Stimulated activated CD8-positive, alpha-beta memory T cell treated with anti-CD3 and anti-CD28 coated beads, Interleukin-4, amount 100 ng/mL, for 1 hour (primary cell): ENCODE results near the gene AMPH.

Experiments
- DNase-seq, 2 donors: peaks; one replicate each; pipeline ENCODE4 v3.0.0-alpha.2; 2020; ENCODE audit warnings: low read depth in 2 of 2, low spot score in 1 of 2

Gene AMPH

GRCh38 chr7:38545977-38546376 lies 85.2 kb downstream of the AMPH start:
- DNase-seq = no peak

DNA sequence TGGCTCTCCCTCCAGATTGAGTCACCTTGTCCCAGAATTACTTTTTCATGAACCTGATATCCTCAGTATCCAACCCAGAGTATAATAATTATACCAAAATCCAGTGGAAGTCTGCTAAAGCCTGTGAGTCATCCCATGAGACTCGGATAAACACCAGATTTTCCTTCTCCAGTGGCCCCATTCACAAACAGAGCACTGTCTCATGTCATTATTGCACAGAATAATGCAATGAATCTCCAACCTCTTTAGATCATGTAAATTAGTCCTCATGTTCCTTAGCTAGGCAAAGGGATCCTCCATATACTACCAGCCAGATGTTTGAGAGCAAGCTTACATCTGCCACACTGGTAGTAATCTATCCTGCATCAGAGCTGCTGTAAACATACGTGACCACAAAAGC lies 89.0 kb downstream of the AMPH start:
- DNase-seq = no peak

- DNase-seq = no peak
Observed at GRCh38 chr7:38541440-38541839, 89.7 kb downstream of the AMPH start.

- DNase-seq = no peak
Observed at GRCh38 chr7:38539477-38540081, 91.6 kb downstream of the AMPH start.

DNA sequence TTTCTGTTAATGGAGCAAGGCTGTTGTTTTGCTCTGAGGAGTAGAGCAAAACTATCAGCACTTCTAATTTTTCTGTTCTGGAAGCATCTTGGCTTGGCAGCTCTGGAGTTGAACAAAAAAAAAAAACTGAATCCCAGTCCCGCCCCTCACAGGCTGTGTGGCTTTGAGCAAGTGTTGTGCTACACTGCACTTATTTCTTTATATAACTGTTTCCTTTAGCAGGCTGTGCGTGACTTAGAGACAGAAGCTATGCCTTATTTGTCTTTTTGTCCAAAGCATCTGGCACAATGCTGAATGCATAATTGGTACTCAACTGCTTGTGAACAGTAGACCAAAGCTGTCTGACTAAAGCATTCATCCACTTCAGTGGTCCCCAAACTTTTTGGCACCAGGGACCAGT lies 96.1 kb downstream of the AMPH start:
- no peak for DNase-seq

DNA sequence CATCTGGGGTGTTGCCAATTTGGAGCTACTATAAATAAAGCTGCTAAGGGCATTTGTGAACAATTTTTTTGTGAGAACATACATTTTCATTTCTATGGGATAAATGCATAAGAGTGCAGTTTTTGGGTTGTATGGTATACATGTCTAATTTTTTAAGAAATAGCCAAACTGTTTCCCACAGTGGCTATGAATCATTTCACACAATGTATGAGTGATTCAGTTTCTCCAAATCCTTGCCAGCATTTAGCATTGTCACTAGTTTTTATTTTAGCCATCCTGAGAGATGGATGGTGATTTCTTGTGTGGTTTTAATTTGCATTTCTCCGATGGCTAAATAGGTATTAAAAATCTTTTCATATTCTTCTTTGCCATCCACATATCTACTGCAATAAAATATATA lies 105.3 kb downstream of the AMPH start:
- DNase-seq = no peak

DNA sequence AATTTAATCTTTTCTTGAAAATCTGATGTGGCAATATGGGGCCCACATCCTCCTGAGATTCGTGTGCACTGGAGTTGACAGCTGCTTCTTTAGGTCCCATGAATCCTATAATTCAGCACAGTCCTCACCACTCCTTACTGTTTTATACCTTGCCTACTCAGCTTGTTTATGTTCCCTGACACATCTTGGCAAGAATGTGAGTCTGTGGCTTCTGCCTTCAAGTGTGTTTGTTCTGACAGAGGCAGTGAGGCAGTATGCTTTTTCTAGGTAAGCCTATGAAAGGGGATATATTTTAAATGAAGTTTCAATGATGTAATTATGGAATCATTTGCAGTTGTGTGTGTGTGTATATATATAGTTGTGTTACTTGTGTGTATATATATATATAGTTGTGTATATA lies 106.4 kb downstream of the AMPH start:
- DNase-seq = no peak

GRCh38 chr7:38520741-38521140 lies 110.4 kb downstream of the AMPH start:
- DNase-seq = no peak

- no peak for DNase-seq
Observed at GRCh38 chr7:38518541-38518940, 112.6 kb downstream of the AMPH start.

- DNase-seq = no peak
Observed at GRCh38 chr7:38512704-38513103, 118.5 kb downstream of the AMPH start.

DNA sequence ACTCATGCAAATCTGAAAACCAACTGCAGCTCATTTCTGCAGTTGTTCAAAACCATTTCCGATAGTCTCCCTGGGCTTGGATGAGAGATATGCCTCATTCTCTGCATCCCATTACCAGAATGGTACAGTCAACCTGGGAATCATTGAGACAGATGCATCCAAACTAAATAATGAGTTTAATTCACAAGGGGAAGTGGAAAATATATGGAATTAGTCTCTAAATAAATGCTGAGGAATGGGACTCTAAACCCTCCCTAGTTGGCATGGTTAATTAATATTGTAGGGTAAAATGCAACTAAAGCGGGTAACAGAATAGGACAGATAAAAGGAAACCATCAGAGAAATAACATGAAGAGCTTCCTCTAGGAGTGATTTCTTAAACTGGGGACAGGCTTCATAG lies 118.9 kb downstream of the AMPH start:
- no peak for DNase-seq

DNA sequence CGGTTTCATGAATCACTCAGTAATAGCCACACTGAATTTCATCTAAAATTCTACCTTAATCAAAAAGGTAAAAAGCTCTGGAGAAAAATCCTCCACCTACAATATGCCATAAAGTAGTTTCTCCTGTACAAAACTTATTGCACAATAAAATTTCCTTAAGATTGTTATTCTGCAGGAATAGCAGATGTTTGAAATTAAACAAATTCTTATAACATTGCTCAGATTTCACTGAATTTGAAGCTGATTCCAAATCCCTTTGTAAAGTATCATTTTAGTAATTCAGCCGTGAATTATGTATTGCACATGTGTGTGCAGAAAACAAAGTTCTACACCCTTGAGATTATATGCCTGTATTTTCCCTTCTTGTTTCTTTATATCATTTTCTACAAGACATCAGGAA lies 123.8 kb downstream of the AMPH start:
- no peak for DNase-seq

GRCh38 chr7:38506756-38507155 lies 124.4 kb downstream of the AMPH start:
- no peak for DNase-seq

DNA sequence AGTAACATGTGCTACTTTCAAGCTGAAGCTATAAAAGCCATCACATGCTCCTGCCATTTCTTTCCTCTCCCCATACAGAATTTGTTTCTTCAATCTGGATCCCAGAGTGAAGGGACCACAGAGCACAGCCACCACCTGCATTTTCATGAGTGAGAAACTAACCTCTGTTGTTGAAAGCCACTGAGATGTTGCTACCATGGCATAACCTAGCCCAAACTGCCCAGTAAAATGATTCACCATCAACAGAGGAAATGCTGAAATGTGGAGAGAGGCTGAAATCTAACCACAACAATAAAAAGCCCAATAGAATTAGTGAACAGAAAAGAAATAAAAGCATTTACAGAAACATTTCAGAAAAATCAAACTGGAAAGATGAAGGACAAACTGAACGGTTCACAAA lies 125.2 kb downstream of the AMPH start:
- no peak for DNase-seq

GRCh38 chr7:38504684-38505083 lies 126.5 kb downstream of the AMPH start:
- no peak for DNase-seq

- no peak for DNase-seq
Observed at GRCh38 chr7:38502848-38503247, 128.3 kb downstream of the AMPH start.

- DNase-seq = no peak
Observed at GRCh38 chr7:38502289-38502688, 128.9 kb downstream of the AMPH start.

GRCh38 chr7:38492010-38492409 lies 139.2 kb downstream of the AMPH start:
- no peak for DNase-seq

DNA sequence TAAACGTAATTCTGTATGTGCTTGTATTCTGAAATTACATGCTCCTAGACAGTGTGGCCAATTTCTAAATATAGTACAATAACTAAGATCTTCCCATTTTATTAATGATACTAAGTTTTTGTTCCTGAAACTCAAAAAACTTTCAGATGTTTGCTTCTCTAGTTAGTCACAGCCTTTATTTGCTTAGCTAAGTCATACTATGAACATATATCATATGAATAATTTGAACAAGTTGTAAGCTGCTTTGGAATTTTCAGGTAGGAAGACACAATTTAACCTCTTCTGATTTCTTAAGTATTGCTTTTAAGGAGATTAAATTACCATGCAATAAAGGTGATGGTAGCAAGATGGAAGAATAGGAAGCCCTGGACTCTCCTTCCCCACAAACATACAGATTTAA lies 148.7 kb downstream of the AMPH start:
- DNase-seq = no peak

DNA sequence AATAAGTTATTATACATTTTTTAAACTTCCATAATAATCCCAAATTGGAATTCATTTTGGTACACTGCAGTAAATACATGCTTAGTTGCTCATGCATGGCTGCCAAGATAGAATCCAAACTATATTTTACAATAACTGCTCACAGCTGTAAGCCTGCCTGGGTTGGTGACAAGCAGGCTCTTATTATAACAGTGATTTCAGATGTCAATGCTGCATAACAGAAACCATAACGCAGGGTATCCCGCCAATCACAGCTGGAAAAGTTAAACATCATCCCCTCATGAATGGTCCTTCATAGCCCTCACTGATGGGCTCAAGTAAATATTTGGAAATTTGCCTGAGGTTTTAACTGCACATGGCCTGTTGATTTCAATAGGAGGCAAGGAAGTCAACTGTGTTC lies 149.8 kb downstream of the AMPH start:
- no peak for DNase-seq

- no peak for DNase-seq
Observed at GRCh38 chr7:38478404-38478803, 152.8 kb downstream of the AMPH start.

GRCh38 chr7:38477333-38477732 lies 153.8 kb downstream of the AMPH start:
- no peak for DNase-seq

DNA sequence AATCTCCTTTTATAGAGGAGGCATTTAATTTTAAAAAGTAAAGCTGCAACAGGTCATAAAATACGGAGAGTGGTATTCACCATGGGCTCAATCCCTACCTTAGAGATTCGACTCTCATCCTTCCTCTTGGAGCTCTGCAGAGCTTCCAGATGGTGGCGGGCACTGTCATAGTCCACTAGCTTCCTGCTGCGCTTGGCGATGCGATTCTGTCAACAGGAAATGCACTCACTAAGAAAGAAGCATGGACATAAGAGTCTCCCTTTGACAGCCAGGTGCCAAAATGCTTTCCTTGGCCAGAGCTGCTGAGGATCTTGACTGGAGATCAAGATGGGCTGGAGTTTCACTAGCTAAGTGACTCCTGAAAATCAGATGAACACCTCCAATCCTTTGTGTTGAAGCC lies 154.4 kb downstream of the AMPH start:
- DNase-seq = no peak

DNA sequence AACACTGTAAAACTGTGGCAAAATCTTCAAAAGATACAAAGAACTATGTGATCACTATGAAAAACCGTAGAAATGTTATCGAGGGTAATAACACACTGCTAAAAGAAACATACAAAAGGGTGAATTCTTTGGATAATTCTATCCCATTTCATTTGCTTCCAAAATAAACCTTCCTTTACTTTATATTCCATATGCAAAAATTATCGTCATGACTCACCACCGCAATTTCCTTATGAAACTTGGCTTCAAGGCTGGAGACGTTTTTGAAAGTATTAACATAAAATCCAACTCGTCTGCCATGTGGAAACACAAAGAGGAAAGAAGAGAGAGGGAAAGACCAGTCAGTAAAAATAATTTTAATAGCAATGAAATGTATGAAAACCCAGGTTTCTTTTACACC lies 165.2 kb downstream of the AMPH start:
- no peak for DNase-seq
